GM19395 (cell line): Measurements from ENCODE around the gene PTPN21.

Source experiments
- ATAC-seq: cut with Tn5 transposase; IDR thresholded peaks from one replicate; pipeline ENCODE4 v1.9.1; 2021; ENCODE audit warnings: mild to moderate bottlenecking, moderate library complexity; ENCODE audit not compliant: unreplicated experiment

The PTPN21 gene

GRCh38 chr14:88554457-88555286 is at the start of gene PTPN21:
TSS of gene PTPN21 (minus strand) at chr14:88555007. CDS start at chr14:88550417, 4,590 bp downstream.
- ATAC-seq, result no peak

- no peak for ATAC-seq
Measured at GRCh38 chr14:88604212-88604611, 49.4 kb upstream of the PTPN21 start.

- ATAC-seq, result peak; percentile 91
Measured at GRCh38 chr14:88599761-88600439, 45.1 kb upstream of the PTPN21 start.

GRCh38 chr14:88599326-88599725 is 44.5 kb upstream of the PTPN21 start:
- peak; percentile 44 for ATAC-seq

GRCh38 chr14:88598097-88598675 is 43.4 kb upstream of the PTPN21 start:
- ATAC-seq, result no peak

DNA sequence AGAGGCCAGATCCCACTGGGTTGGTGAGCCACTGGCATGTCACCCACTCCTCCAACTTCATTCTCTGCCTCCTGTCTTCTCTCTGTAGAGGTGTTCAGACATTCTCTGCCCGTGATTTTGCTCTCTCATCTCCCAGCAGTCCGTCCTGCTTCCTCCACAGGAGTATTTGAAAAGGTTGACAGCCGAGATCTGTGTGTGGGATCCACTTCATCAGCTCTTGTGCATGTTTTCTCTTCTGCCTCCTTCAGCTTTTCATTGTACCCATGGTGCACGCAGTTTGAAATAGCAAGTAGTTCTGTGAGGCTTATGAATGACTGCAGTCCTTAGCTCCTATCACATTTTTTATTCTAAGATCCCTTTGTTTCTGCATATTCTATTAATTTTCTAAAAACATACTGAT is 42.8 kb upstream of the PTPN21 start:
- ATAC-seq, result no peak

- ATAC-seq, result no peak
Measured at GRCh38 chr14:88597038-88597437, 42.2 kb upstream of the PTPN21 start.

DNA sequence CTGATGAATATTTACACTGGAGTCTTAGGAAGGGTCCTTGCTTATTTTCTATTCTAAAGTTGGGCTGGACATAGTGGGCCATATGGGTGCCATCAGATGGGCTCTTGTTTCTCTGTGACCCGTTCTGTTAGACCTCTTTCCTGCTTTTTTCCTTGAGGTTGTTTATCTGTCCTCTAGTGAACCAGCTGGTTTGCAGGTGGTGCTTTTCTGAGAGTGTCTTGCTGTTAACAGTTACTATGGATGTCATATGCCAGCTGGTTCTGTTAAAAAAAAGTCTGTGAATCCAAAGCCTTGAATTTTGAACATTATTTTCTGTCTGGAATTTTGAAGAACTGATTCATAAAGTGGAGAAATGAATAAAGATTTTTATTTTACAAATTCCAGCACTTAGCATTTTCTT is 37.2 kb upstream of the PTPN21 start:
- ATAC-seq, result no peak

GRCh38 chr14:88590173-88590572 is 35.4 kb upstream of the PTPN21 start:
- no peak for ATAC-seq

DNA sequence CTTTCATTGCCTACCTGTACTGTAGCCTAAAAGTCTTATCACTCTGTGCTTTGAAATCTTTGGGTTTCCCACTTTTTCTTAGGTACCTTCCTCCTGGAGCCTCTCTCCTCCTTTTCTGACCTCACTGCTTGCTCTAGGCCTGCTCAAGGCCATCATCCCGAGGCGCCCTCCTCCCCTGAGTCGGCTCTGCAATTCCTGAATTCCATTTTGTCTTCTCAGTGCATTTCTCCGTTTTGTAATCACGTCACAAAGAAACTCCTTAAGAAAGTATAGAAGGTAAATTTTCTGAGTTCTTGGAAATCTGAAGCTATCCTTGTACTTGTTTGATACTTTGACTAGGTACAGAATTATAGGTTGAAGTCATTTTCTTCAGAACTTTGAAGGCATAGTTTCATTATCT is 33.3 kb upstream of the PTPN21 start:
- no peak for ATAC-seq

GRCh38 chr14:88584451-88584850 is 29.6 kb upstream of the PTPN21 start:
- no peak for ATAC-seq

DNA sequence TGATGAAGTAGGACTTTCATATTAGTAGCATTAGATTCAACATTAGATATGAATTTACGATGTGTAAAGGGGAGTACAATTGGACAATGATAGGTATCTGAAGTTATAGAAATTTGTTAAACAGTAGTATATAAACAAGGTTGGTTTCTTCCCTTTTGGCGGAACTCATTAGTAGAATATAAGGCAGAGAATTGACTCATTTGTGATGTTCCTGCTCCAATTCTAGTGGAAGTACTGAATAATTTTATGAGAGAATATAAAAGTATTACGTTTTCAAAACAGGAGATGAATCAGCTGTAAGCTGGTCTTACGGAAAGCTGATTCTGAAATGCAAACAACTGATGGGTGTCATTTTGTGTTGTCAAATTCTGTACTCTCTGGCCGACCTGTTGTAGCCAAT is 21.4 kb upstream of the PTPN21 start:
- no peak for ATAC-seq

DNA sequence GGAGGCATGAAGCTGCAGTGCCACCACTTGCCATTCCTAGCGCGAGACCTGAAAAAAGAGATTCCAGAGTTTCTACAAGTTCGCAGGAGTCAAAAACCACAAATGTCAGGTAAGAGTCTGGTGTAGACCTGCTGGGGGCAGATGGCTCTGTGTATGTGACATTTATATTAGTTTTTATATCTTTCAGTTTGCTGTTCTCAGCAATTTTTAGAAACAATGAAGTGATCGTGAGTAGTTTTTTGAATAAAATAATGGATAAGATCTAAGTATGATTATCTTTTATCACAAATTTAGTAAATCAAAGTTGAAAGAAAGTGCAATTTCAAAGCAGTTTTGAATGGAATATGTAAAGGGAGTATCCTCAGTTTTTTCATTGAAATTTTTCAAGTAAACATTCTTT is 17.3 kb upstream of the PTPN21 start:
- no peak for ATAC-seq

DNA sequence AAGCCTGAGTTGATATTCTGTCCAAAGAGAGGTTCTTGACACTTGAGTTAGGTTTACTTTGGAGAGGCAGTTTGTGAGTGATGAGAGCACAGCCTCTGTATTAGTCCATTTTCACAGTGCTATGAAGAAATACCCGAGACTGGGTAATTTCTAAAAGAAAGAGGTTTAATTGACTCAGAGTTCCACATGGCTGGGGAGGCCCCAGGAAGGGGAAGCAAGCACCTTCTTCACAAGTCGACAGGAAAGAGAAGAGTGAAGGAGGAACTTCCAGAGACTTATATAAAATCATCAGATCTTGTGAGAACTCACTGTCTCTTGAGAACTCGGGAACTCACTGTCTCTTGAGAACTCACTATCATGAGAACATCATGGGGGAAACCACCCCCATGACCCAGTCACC is 13.4 kb upstream of the PTPN21 start:
- ATAC-seq, result no peak

DNA sequence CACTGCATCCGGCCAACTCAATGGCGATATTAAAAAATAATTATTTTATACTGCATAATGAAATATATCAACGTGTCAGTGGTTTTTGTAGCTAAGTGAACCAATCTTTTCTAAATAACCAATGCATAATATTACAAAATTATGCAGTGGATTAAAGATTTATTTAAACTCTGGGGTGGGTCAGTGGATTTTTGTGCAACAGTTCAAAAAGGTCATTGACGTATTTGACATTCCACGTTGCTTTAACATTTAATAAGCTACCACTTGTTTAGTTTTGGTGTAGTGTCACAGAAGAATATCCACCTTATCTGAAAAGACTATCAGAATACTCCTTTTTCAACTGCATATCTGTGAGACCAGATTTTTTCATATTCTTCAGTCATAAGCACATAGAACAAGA is 10.6 kb upstream of the PTPN21 start:
- ATAC-seq, result no peak

- ATAC-seq, result no peak
Measured at GRCh38 chr14:88563845-88564244, 9.0 kb upstream of the PTPN21 start.

- ATAC-seq, result peak; percentile 93
Measured at GRCh38 chr14:88562831-88563686, 8.3 kb upstream of the PTPN21 start, which contains the start of gene ZC3H14. TSS of gene ZC3H14 (plus strand) at chr14:88563037. CDS start at chr14:88563134, 97 bp downstream.

DNA sequence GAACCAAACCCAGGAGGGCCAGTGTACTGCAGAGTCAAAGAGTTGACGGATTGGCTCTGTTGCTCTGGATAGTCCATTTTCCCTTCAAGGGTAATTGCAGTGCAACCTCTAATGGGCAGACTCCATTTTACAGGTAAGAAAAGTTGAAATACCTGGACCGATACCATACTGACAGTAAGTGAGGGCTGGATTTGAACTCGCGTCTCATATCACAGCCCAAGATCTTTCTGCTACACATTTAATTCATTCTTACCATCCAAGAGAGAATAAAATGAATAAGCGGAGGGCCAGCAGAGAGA is 7.7 kb upstream of the PTPN21 start:
- ATAC-seq, result peak; percentile 22

GRCh38 chr14:88559852-88560251 is 5.0 kb upstream of the PTPN21 start:
- no peak for ATAC-seq

- ATAC-seq, result no peak
Measured at GRCh38 chr14:88556581-88556980, 1.8 kb upstream of the PTPN21 start.

DNA sequence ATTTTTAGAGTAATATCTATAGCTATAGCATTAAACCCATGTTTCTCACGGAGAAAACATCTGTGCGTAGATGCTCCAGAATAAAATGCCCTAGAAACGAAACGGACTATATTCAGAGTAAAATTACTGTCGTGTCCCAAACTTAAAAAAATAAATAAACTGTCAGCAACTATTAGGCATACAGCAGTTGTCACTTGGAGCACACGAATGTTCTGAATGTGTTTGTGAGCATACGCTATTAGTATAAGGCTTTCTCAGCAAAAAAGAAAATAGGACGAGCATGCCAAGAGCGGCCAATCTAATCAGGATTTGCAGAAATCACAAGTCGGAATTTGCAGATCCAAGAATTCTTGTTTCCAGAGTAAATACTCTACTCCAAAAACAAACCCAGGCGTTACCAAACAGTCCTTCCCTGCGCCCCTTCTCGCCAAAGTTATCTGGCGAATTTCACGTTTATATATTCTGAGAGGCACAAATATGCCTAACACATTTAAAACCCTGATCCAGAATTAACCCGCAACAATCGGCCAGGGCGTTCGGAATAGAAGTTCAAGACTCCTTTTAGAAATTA is 836 bp downstream of the PTPN21 start:
- no peak for ATAC-seq
